Psoas muscle (tissue), 8 donors: Measurements from ENCODE around the gene IRAK4. TPM values are rescaled to one million over a fixed set of nuclear protein-coding genes. Genes with fewer than 3 reads are reported as not detected.

Experiments used
- ATAC-seq, 4 donors: fragments of 200-7000 bp; cut with Tn5 transposase; one replicate each; pipeline ENCODE4 v1.9.1; 2020; ENCODE audit warnings: moderate library complexity in 3 of 4, mild to moderate bottlenecking in 2 of 4
- DNase-seq, 2 donors: peaks; one replicate each; pipeline ENCODE4 v3.0.0-alpha.2; 2020
- H3K27ac ChIP-seq: fragments of 200-600 bp; one replicate; pipeline ENCODE4 v1.8.0; 2022
- H3K27me3 ChIP-seq, 3 donors: fragments of 200-600 bp in 1 of 3; one replicate each; pipeline versions ENCODE4 v1.6.1 to v1.8.0; 2013 to 2022; ENCODE audit warnings: low read length in 2 of 3, mild to moderate bottlenecking in 2 of 3, moderate library complexity in 1 of 3; ENCODE audit not compliant: insufficient read depth in 3 of 3
- H3K36me3 ChIP-seq, 2 donors: fragments of 200-600 bp in 1 of 2; one replicate each; pipeline versions ENCODE4 v1.6.1 to v1.8.0; 2013 to 2022; ENCODE audit warnings: low read depth in 1 of 2, mild to moderate bottlenecking in 1 of 2, moderate library complexity in 1 of 2; ENCODE audit not compliant: insufficient read depth in 1 of 2
- H3K4me1 ChIP-seq: fragments of 200-600 bp; one replicate; pipeline ENCODE4 v1.8.0; 2022
- H3K4me3 ChIP-seq: fragments of 200-600 bp; one replicate; pipeline ENCODE4 v1.8.0; 2022; ENCODE audit warnings: mild to moderate bottlenecking
- H3K9me3 ChIP-seq: fragments of 200-600 bp; one replicate; pipeline ENCODE4 v1.8.0; 2022
- intact Hi-C, 2 donors: fragments of 100-400 bp; cut with DNase I; formaldehyde crosslinking; loops; one replicate each; pipeline versions ENCODE4 v1.11.0 to v1.14.2; 2022
- polyA plus RNA-seq, 3 donors: library from polyadenylated mRNA; stranded (reverse); fragments of 200-250 nt; gene quantifications; one replicate each; pipeline ENCODE4 v1.2.3, GENCODE V29; 2013
- total RNA-seq, 4 donors: library from RNA; stranded (reverse); fragmentation: NEBNext Ultra II Directional in 2 of 4; extraction: Animal tissue kit (Norgen Biotek cat#: 25700) in 2 of 4; gene quantifications; one replicate each; pipeline versions ENCODE4 v1.2.1 to v1.2.4, GENCODE V29; 2021 to 2023
- TF ChIP-seq, protein P1 (sequence below): fragments of 200-600 bp; IDR thresholded peaks from one replicate; pipeline ENCODE4 v1.8.0; 2022; ENCODE audit warnings: antibody characterized with exemption
- donor health status: healthy with polysubstance abuse.
- donor health status: DM: no; HTN: no; CAD: no; lungs with moderate emphysema.
- donor health status: Bipolar disorder and iron deficiency.
- donor health status: healthy.
- donor health status: DM: yes; HTN: yes; CAD: no.
- donor health status: DM: no; HTN: no; CAD: no.
- donor health status: DM: no; HTN: no; CAD: no.
- donor health status: DM: yes; HTN: yes; CAD: no.

IRAK4 gene
- total and polyA plus RNA-seq, 7 donors: 2.2 to 4.7 (median 3.3) TPM

DNA sequence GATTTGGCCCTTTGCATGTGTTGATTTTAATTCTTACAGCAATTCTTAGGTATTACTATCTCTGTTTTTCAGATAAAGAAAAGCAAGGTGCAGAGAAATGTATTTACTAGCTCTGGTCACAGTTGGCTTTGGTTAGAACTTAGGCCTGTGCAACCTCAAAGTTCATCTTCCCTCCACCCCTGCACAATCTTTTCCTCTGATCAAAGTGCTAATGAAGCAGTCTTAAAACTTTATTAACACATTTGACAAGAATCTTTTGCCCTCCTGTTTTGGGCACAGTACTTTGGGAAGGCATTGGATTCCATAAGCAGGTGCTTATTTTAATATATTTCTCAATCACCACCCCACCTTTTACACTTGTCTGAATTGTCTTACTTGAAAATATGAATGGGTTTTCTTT, 2.7 kb downstream of the IRAK4 start:
- H3K9me3 ChIP-seq: no peaks in the 10 kb centered on the region
- H3K27ac ChIP-seq: no peak overlapping the region
- no peak overlapping the region for H3K4me3 ChIP-seq
- peaks cover 24% of the 10 kb centered on the region for H3K4me1 ChIP-seq
- ATAC-seq: no peak
- intact Hi-C loops: no loop called here
- no peaks in the 10 kb centered on the region for H3K36me3 ChIP-seq
- DNase-seq: no peak
- TF ChIP-seq, protein P1, sequence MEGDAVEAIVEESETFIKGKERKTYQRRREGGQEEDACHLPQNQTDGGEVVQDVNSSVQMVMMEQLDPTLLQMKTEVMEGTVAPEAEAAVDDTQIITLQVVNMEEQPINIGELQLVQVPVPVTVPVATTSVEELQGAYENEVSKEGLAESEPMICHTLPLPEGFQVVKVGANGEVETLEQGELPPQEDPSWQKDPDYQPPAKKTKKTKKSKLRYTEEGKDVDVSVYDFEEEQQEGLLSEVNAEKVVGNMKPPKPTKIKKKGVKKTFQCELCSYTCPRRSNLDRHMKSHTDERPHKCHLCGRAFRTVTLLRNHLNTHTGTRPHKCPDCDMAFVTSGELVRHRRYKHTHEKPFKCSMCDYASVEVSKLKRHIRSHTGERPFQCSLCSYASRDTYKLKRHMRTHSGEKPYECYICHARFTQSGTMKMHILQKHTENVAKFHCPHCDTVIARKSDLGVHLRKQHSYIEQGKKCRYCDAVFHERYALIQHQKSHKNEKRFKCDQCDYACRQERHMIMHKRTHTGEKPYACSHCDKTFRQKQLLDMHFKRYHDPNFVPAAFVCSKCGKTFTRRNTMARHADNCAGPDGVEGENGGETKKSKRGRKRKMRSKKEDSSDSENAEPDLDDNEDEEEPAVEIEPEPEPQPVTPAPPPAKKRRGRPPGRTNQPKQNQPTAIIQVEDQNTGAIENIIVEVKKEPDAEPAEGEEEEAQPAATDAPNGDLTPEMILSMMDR: no peak
- no peaks in the 10 kb centered on the region for H3K27me3 ChIP-seq

DNA sequence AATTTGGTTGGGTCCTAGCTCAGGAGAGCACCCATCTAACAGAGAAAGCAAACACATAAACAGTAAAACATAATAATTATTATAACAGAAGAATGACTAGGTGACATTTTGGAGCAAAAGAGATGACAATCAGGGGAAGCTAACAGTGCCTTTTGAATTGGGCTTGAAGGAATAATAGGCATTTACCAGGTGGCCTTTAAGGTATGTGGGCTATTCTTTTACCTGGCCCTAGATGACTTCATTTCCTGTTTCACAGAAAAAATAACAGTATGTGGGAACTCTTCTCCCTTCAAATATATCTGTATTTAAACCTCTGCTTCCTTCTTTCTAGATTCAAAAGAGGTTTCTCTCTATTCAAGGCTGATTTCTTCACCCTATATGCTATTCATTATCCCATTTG, 3.8 kb downstream of the IRAK4 start:
- H3K27ac ChIP-seq: no peak overlapping the region
- intact Hi-C loops: no loop called here

DNA sequence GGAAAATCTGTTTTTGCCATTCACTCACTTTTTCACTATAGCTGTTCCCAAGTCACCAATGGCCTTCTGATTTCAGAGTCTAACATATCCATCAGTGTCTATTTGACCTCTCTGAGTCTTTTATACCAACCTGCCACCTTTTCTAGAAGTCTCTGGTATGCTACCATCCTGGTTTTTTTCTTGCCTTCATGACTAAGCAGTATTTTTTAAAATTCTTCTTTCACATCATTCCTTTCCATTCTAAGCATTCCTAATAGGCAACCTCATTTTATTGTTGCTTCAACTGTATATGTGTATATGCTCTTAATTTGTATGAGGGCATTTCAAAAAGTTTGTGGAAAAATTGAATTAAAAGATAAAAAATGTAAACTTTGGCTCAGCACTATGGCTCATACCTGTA, 5.0 kb downstream of the IRAK4 start:
- H3K27ac ChIP-seq: no peak overlapping the region
- H3K36me3 ChIP-seq: peaks cover 0 to 9% of the 10 kb centered on the region in 2 donors
- DNase-seq (no peak), ATAC-seq (no peak)
- intact Hi-C loops: no loop called here
- H3K4me3 ChIP-seq: no peak overlapping the region
- H3K9me3 ChIP-seq: no peaks in the 10 kb centered on the region
- TF ChIP-seq, protein P1: no peak
- peaks cover 16% of the 10 kb centered on the region for H3K4me1 ChIP-seq
- H3K27me3 ChIP-seq: no peaks in the 10 kb centered on the region

More for the DNA sequence above, 3.8 kb downstream of the IRAK4 start:
- Histone ChIP-seq H3K4me1 (peaks cover 21% of the 10 kb centered on the region), H3K36me3 (no peaks in the 10 kb centered on the region), H3K9me3 (no peaks in the 10 kb centered on the region), H3K27me3 (no peaks in the 10 kb centered on the region), H3K4me3 (no peak overlapping the region)
- DNase-seq: no peak
- TF ChIP-seq, protein P1: no peak
- no peak for ATAC-seq

DNA sequence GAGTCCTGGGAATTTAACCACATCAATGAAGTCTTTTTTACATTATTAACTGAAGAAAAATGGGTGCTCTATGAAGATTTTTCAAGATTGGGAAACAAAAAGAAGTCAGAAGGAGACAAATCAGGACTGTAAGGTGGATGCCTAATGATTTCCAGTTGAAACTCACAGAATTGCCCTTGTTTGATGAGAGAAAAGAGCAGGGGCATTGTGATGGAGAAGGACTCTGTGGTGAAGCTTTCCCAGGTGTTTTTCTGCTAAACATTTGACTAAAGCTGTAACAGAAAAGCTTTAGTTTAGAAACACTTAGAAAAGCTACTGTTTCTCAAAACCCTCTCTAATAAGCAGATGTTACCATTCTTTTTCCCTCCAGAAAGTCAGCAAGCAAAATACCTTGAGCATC, 5.8 kb downstream of the IRAK4 start:
- Histone ChIP-seq H3K27ac (no peak overlapping the region), H3K27me3 (no peaks in the 10 kb centered on the region), H3K4me3 (no peak overlapping the region), H3K36me3 (peaks cover 0 to 16% of the 10 kb centered on the region in 2 donors), H3K9me3 (no peaks in the 10 kb centered on the region), H3K4me1 (peaks cover 16% of the 10 kb centered on the region)
- DNase-seq (no peak), ATAC-seq (no peak)
- TF ChIP-seq, protein P1: no peak
- intact Hi-C loops: no loop called here

DNA sequence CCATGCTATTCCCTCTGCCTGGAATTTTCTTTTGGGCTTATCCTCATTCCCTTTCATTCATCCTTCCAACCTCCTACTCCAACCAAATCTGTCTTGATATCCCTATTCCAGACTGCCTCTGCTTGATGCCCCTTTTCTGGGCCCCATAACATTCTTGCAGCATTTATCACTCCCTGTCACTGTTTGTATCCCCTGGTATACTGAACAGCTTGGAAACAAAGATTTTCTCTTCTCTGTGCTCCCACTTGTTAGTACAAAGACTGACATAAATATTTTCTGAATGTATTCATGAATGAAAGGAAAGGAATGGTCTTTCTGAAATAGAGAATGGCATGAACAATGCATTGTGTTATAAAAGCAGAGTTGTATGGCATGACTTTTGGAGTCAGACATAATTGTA, 7.5 kb downstream of the IRAK4 start:
- H3K27me3 ChIP-seq: no peaks in the 10 kb centered on the region
- no peak for ATAC-seq
- H3K9me3 ChIP-seq: no peaks in the 10 kb centered on the region
- TF ChIP-seq, protein P1: no peak
- no peak overlapping the region for H3K27ac ChIP-seq
- no peak for DNase-seq
- H3K36me3 ChIP-seq: peaks cover 5 to 32% of the 10 kb centered on the region in 2 donors
- intact Hi-C loops: loop anchor here in 1 of 2 donors (5.0 kb wide), 1 partner anchor 36 kb away; no protein-coding TSS in a partner anchor
- no peak overlapping the region for H3K4me3 ChIP-seq
- H3K4me1 ChIP-seq: no peaks in the 10 kb centered on the region
